ENCODE data around the gene MVD. TPM values are rescaled to one million over a fixed set of nuclear protein-coding genes. Genes with fewer than 3 reads are reported as not detected.

MVD gene
- total and polyA plus RNA-seq, 8 donors = 7.1 to 302 (median 45.9) TPM

DNA sequence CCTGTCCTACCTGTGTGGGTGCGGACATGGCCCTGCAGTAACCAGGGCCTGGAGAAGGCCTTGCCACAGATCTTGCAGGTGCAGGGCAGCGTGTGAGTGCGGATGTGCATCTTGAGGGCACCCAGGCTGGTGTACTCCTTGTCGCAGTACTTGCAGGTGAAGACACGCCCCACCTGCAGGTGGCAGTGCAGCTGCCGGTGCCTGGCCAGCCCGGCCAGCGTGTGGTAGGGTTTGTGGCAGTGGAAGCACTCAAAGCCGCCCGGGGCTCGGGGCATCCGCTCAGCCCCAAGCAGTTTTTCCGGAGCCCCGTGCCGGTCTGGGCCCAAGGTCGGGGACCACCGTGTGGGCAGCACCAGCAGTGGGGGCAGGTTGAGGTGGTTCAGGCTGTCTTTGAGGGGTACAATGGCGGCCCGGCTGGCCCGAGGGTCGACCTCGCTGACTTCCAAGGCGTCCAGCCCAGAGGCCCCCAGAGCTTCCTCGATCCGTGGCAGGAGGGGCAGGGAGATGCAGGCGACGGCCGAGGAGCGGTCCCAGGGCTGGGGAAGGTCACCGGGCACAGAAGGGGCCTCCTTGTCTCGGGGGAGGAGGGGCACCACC, 18.3 kb upstream of the MVD start:
- peaks cover 0 to 70% (median 28%) of the 10 kb centered on the region in 3 donors for H3K27me3 ChIP-seq

GRCh38 chr16:88680554-88681083, 17.7 kb upstream of the MVD start:
- TF ChIP-seq EP300 (IDR thresholded peaks at IDR 0.05) (no peak), POLR2AphosphoS5 (IDR thresholded peaks at IDR 0.05) (no peak), POLR2A (IDR thresholded peaks at IDR 0.05) (no peak), CTCF (IDR thresholded peaks at IDR 0.05) (no peak)
- DNase-seq = no peak
- 84 to 92% (median 90%) methylated on average over 4 to 5 of the region's 5 CpGs for WGBS, 5 donors
- no peak overlapping the region for H3K4me3 ChIP-seq
- intact Hi-C loops (cut with DNase I; ENCODE audit: low total_unique reads) = no loop called here
- H3K27ac ChIP-seq = peak overlapping the region in 2 of 5 donors; percentile 78 to 84
- peaks cover 9 to 28% (median 24%) of the 10 kb centered on the region in 4 donors for H3K4me1 ChIP-seq
- H3K27me3 ChIP-seq = peaks cover 0 to 64% (median 22%) of the 10 kb centered on the region in 3 donors
- peaks cover 0 to 20% (median 4%) of the 10 kb centered on the region in 4 donors for H3K36me3 ChIP-seq
- no peaks in the 10 kb centered on the region for H3K9me3 ChIP-seq

More for the DNA sequence above, 18.3 kb upstream of the MVD start:
- Histone ChIP-seq H3K4me1 (peaks cover 14 to 34% (median 30%) of the 10 kb centered on the region in 4 donors), H3K9me3 (no peaks in the 10 kb centered on the region), H3K36me3 (peaks cover 0 to 18% (median 4%) of the 10 kb centered on the region in 4 donors), H3K27ac (peak overlapping the region in 4 of 5 donors; percentile 37 to 84 (median 70)), H3K4me3 (no peak overlapping the region)
- DNase-seq = peak in 1 of 2 donors; percentile 75
- intact Hi-C loops (cut with DNase I; ENCODE audit: low total_unique reads) = no loop called here
- TF ChIP-seq EP300 (IDR thresholded peaks at IDR 0.05) (no peak), POLR2AphosphoS5 (IDR thresholded peaks at IDR 0.05) (no peak), CTCF (IDR thresholded peaks at IDR 0.05) (peak in 4 of 7 experiments; percentile 7 to 45 (median 32)), POLR2A (IDR thresholded peaks at IDR 0.05) (no peak)
- WGBS, 5 donors = 49 to 60% (median 54%) methylated on average over 9 to 31 of the region's 31 CpGs

- H3K4me3 ChIP-seq = no peak overlapping the region
- peaks cover 0 to 42% (median 12%) of the 10 kb centered on the region in 3 donors for H3K27me3 ChIP-seq
- 49 to 73% (median 63%) methylated on average over 18 to 32 of the region's 32 CpGs for WGBS, 5 donors
- no peaks in the 10 kb centered on the region for H3K9me3 ChIP-seq
- TF ChIP-seq POLR2A (IDR thresholded peaks at IDR 0.05) (no peak), EP300 (IDR thresholded peaks at IDR 0.05) (no peak), CTCF (IDR thresholded peaks at IDR 0.05) (no peak), POLR2AphosphoS5 (IDR thresholded peaks at IDR 0.05) (no peak)
- DNase-seq = no peak
- intact Hi-C loops (cut with DNase I; ENCODE audit: low total_unique reads) = no loop called here
- H3K27ac ChIP-seq = no peak overlapping the region
- H3K4me1 ChIP-seq = peaks cover 0 to 17% (median 14%) of the 10 kb centered on the region in 4 donors
- H3K36me3 ChIP-seq = peaks cover 4 to 27% (median 9%) of the 10 kb centered on the region in 4 donors
Observed at GRCh38 chr16:88678224-88678979, 15.5 kb upstream of the MVD start.

DNA sequence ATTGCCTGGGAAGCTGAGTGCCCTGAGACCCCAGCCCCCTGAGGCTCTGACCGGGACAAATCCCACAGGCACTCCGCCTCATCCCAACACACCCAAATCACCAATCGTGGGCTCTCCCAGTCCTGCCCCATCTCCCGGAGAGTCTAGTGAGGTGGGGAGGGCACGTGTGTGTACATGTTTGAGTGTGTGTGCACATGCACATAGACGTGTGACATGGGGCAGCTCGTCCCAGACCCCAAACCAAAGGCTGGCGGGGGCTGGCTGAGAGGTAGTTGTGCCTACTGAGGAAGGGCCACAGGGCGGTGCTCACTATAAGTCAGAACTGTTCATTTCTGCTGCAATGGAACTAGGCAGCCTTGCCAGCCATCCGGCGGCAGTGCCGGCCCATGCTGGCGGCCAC, 14.8 kb upstream of the MVD start:
- H3K4me3 ChIP-seq = no peak overlapping the region
- peaks cover 0 to 42% (median 12%) of the 10 kb centered on the region in 3 donors for H3K27me3 ChIP-seq
- no peak overlapping the region for H3K27ac ChIP-seq
- no peak for DNase-seq
- TF ChIP-seq CTCF (IDR thresholded peaks at IDR 0.05) = no peak
- no peak for TF ChIP-seq EP300 (IDR thresholded peaks at IDR 0.05)
- no peak for TF ChIP-seq POLR2A (IDR thresholded peaks at IDR 0.05)
- no peak for TF ChIP-seq POLR2AphosphoS5 (IDR thresholded peaks at IDR 0.05)
- intact Hi-C loops (cut with DNase I; ENCODE audit: low total_unique reads) = no loop called here
- peaks cover 0 to 17% (median 14%) of the 10 kb centered on the region in 4 donors for H3K4me1 ChIP-seq
- no peaks in the 10 kb centered on the region for H3K9me3 ChIP-seq
- H3K36me3 ChIP-seq = peaks cover 5 to 27% (median 10%) of the 10 kb centered on the region in 4 donors
- WGBS, 5 donors = 75 to 85% (median 82%) methylated on average over 5 to 13 of the region's 13 CpGs

All from stomach (tissue), 9 donors.